Natural killer cell (primary cell): ENCODE data around the gene RRP8. TPM values are rescaled to one million over a fixed set of nuclear protein-coding genes. Genes with fewer than 3 reads are reported as not detected.

Source experiments
- ATAC-seq, 3 donors: fragments of 150-1000 bp in 2 of 3; fragments of 200-7000 bp in 1 of 3; cut with Tn5 transposase; 1 replicate in 1 of 3; 2 replicates in 2 of 3; pipeline ENCODE4 v1.10.0; 2021; ENCODE audit warnings: mild to moderate bottlenecking in 2 of 3, moderate library complexity in 2 of 3
- DNase-seq, 2 donors: peaks; one replicate each; pipeline versions ENCODE4 v3.0.0 to v3.0.0-alpha.2; 2013 to 2021; ENCODE audit warnings: mixed read lengths in 1 of 2
- H3K27ac ChIP-seq: one replicate; pipeline ENCODE4 v1.5.1; 2013; ENCODE audit warnings: mild to moderate bottlenecking, low read length
- H3K27me3 ChIP-seq: one replicate; pipeline ENCODE4 v1.6.1; 2013; ENCODE audit warnings: low read length; ENCODE audit not compliant: control insufficient read depth, insufficient read depth
- H3K36me3 ChIP-seq: one replicate; pipeline ENCODE4 v1.6.1; 2013; ENCODE audit warnings: low read length; ENCODE audit not compliant: control insufficient read depth, insufficient read depth
- H3K4me1 ChIP-seq: one replicate; pipeline ENCODE4 v1.6.1; 2013; ENCODE audit warnings: low read length; ENCODE audit not compliant: control insufficient read depth, insufficient read depth
- H3K4me3 ChIP-seq: one replicate; pipeline ENCODE4 v1.5.1; 2013; ENCODE audit warnings: low read length
- H3K9me3 ChIP-seq: one replicate; pipeline ENCODE4 v1.6.1; 2013; ENCODE audit warnings: low read length; ENCODE audit not compliant: control insufficient read depth, insufficient read depth
- H3K27ac Mint-ChIP-seq, 2 donors: one replicate each; pipeline ENCODE4 v1.8.0; 2022; ENCODE audit warnings: mild to moderate bottlenecking in 2 of 2, mixed read lengths in 2 of 2, moderate library complexity in 1 of 2
- H3K27me3 Mint-ChIP-seq, 2 donors: one replicate each; pipeline ENCODE4 v1.8.0; 2022; ENCODE audit warnings: low read depth in 2 of 2, mixed read lengths in 2 of 2
- H3K36me3 Mint-ChIP-seq: one replicate; pipeline ENCODE4 v1.8.0; 2022; ENCODE audit warnings: mixed read lengths
- H3K4me1 Mint-ChIP-seq, 2 donors: one replicate each; pipeline ENCODE4 v1.8.0; 2022; ENCODE audit warnings: mixed read lengths in 2 of 2
- H3K4me3 Mint-ChIP-seq: one replicate; pipeline ENCODE4 v1.8.0; 2022; ENCODE audit warnings: mild to moderate bottlenecking, moderate library complexity, mixed read lengths
- H3K9me3 Mint-ChIP-seq, 2 donors: one replicate each; pipeline ENCODE4 v1.8.0; 2022; ENCODE audit warnings: mixed read lengths in 2 of 2
- WGBS: methylation state at CpG from one replicate; pipeline ENCODE4 v1.1.7; 2013; ENCODE audit warnings: missing lambda C conversion rate; ENCODE audit not compliant: insufficient coverage; 5-methylcytosine and 5-hydroxymethylcytosine counted together
- intact Hi-C: fragments of 100-400 bp; cut with micrococcal nuclease; formaldehyde crosslinking; loops from one replicate; pipeline ENCODE4 v1.14.2; 2022
- total RNA-seq, 4 donors: library from RNA; stranded (reverse); fragments of 120-200 nt in 1 of 4; gene quantifications; one replicate each; pipeline versions ENCODE4 v1.2.3 to v1.2.4, GENCODE V29; 2013 to 2022
- TF ChIP-seq, protein P1 (sequence below): fragments of 200-600 bp; IDR thresholded peaks from one replicate; pipeline ENCODE4 v1.8.0; 2022; ENCODE audit warnings: antibody characterized with exemption

The RRP8 gene
- total RNA-seq, 3 donors from 2014 or later (not counting 1 experiment from before 2014, with no cell fraction given), result 31.3 to 35.9 (median 31.9) TPM

DNA sequence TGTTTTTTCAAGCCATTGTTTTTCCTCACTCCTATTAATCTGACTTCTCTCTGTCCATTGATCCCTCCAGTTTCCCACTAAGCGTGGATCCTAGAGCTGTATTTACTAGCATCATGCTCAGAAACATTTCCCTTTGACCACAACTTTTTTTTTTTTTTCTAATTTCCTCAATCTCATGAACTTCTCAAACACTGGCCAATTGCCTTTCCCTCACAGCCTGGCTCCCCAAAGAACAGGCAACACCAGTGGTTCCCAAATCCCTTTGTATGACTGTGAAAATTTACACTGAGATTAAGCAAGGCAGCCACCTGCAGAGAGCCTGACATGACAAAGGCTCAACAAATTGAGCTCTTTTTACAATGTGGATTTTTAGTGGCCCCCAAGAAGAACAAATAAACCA, 17.2 kb upstream of the RRP8 start:
- 90% methylated on average over 1 of the region's 1 CpG for WGBS
- Histone ChIP-seq H3K9me3 (no peaks in the 10 kb centered on the region), H3K27ac (no peak overlapping the region), H3K27me3 (no peaks in the 10 kb centered on the region), H3K4me3 (no peak overlapping the region), H3K36me3 (peaks cover 12% of the 10 kb centered on the region), H3K4me1 (peaks cover 26% of the 10 kb centered on the region)
- TF ChIP-seq, protein P1, sequence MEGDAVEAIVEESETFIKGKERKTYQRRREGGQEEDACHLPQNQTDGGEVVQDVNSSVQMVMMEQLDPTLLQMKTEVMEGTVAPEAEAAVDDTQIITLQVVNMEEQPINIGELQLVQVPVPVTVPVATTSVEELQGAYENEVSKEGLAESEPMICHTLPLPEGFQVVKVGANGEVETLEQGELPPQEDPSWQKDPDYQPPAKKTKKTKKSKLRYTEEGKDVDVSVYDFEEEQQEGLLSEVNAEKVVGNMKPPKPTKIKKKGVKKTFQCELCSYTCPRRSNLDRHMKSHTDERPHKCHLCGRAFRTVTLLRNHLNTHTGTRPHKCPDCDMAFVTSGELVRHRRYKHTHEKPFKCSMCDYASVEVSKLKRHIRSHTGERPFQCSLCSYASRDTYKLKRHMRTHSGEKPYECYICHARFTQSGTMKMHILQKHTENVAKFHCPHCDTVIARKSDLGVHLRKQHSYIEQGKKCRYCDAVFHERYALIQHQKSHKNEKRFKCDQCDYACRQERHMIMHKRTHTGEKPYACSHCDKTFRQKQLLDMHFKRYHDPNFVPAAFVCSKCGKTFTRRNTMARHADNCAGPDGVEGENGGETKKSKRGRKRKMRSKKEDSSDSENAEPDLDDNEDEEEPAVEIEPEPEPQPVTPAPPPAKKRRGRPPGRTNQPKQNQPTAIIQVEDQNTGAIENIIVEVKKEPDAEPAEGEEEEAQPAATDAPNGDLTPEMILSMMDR, result no peak
- Mint-ChIP-seq H3K27me3 (no peaks in the 10 kb centered on the region), H3K4me1 (peaks cover 0 to 3% of the 10 kb centered on the region in 2 donors), H3K36me3 (no peaks in the 10 kb centered on the region), H3K27ac (no peak overlapping the region), H3K9me3 (no peaks in the 10 kb centered on the region), H3K4me3 (no peak overlapping the region)
- intact Hi-C loops, result no loop called here
- no peak for DNase-seq
- no peak for ATAC-seq

DNA sequence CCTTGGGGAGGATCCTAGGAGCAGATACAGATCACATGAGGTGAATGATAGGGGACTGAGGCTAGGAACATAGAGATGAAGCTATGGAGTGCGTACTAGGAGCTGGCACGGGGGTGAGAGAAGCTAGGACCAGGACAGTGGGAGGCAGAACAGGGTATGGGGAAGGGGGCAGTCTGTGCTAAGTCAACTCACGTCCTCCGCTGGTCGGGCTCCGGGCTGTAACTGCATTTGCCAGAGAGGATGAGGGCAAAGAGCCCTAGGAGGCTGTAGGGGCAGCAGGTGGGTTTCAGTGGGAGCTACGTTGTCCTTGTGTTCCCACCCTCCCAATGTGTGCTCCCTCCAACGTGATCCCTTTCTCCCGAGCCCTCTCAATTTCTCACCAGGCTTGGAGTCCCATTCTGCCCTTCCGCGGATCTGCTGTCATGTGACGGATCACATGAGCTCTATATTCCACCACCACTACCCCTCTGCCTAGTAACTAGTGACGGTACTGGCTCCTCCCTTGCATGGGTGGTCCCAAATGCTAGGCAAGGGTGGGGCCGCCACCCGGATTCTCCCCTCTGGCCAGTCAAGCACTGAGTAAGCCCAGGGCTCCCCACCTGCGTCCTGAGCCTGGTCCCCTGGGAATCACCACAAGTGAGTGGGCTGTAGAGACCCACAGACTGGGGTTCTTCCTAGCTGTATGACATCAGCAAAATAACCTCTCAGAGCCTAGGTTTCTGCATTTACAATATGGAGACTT, 15.8 kb upstream of the RRP8 start, which contains the start of gene TPP1:
Gene TPP1, minus strand, starts transcription at position 419 of the 742 bp plus-strand sequence. Its CDS starts 22 bp downstream, at position 397.
- H3K9me3 Mint-ChIP-seq, result no peaks in the 10 kb centered on the region
- ATAC-seq, result peak; percentile 89 to 97 (median 96)

DNA sequence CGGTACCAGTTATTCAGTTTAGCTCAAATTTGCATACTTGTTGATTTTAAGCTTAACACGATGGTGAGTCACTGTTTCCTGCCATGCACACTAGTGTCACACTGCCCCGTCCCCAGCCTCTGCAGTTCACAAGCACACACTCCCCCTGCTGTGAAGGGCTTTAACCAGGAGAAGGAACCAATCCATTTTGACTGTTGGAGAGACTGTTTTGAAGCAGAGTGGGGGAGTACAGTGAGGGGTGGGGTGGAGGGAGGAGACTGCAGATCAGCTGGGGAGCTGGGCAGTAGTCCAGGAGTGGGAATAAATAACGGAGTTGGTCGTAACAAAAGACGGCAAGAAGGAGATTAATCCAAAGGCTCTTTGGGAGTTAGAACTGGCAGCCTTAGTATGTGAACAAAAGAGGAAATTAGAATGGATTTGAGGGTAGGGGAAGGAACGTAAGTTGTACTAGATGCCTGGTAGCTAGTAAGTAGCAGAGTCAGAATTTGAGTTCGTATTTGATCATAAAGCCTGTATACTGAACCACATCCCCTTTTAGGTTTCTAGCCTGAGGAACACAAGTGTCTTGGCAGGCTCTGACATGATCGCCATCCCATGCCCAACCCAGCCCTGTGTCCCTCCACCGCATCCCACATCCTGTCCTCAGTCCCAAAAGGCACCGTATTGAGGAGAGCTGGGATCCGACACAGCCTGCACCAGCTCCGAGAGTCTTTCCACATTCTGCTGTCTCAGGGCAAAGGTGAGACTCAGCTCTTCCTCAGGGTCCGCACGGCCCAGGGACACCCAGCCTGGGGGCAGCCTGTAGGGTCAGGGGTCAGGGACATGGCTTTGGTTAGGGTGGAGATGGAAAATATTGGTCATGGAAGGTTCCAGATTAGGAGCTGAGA, 14.9 kb upstream of the RRP8 start:
- no peaks in the 10 kb centered on the region for H3K36me3 Mint-ChIP-seq
- TF ChIP-seq, protein P1, result no peak
- H3K27ac Mint-ChIP-seq, result no peak overlapping the region
- H3K4me1 Mint-ChIP-seq, result peaks cover 0 to 8% of the 10 kb centered on the region in 2 donors
- Histone ChIP-seq H3K9me3 (no peaks in the 10 kb centered on the region), H3K4me1 (peaks cover 26% of the 10 kb centered on the region), H3K27ac (peak overlapping the region; percentile 89), H3K4me3 (peak overlapping the region; percentile 72), H3K36me3 (peaks cover 24% of the 10 kb centered on the region), H3K27me3 (no peaks in the 10 kb centered on the region)
- H3K4me3 Mint-ChIP-seq, result no peak overlapping the region
- peak; percentile 58 to 76 (median 64) for ATAC-seq
- intact Hi-C loops, result loop anchor here (1.0 to 10.0 kb wide), 4 partner anchors 15 to 224 kb away; partner anchors contain the start of genes ILK, MRPL17, RRP8 and SMPD1
- no peaks in the 10 kb centered on the region for H3K27me3 Mint-ChIP-seq
- WGBS, result 4% methylated on average over 15 of the region's 15 CpGs
- peak; percentile 65 to 82 for DNase-seq
- H3K9me3 Mint-ChIP-seq, result no peaks in the 10 kb centered on the region

More for the DNA sequence above, 15.8 kb upstream of the RRP8 start, which contains the start of gene TPP1:
- H3K27ac Mint-ChIP-seq, result no peak within 1 kb of the TSS
- no peaks in the 10 kb centered on the region for H3K9me3 ChIP-seq
- intact Hi-C loops, result loop anchor here (1.0 to 10.0 kb wide), 4 partner anchors 16 to 224 kb away; partner anchors contain the start of genes ILK, MRPL17, RRP8 and SMPD1
- H3K27ac ChIP-seq, result peak within 1 kb of the TSS; percentile 89
- H3K4me3 Mint-ChIP-seq, result no peak within 1 kb of the TSS
- peak; percentile 89 to 95 for DNase-seq
- peaks cover 0 to 8% of the 10 kb centered on the region in 2 donors for H3K4me1 Mint-ChIP-seq
- H3K36me3 Mint-ChIP-seq, result no peaks in the 10 kb centered on the region
- TF ChIP-seq, protein P1, result no peak
- no peaks in the 10 kb centered on the region for H3K27me3 ChIP-seq
- peaks cover 24% of the 10 kb centered on the region for H3K36me3 ChIP-seq
- H3K27me3 Mint-ChIP-seq, result no peaks in the 10 kb centered on the region
- under 1% methylated on average over 16 of the region's 16 CpGs for WGBS
- peaks cover 26% of the 10 kb centered on the region for H3K4me1 ChIP-seq
- H3K4me3 ChIP-seq, result peak within 1 kb of the TSS; percentile 72
